OCI-LY7 (cell line): ENCODE results near the gene HDAC4. TPM values are rescaled to one million over a fixed set of nuclear protein-coding genes. Genes with fewer than 3 reads are reported as not detected.

Experiments used
- BruUV-seq: library from RNA; stranded (reverse); fragments of 400-500 nt; replicated peaks from 2 replicates; lab custom pipeline; 2021; lab: Mats Ljungman, UMichigan
- CTCF ChIA-PET: fragments of 300-600 bp; sonication (Branson Sonifier 250); formaldehyde crosslinking; loops from one replicate; lab custom pipeline; 2022; ENCODE audit warnings: antibody characterized with exemption; ENCODE audit not compliant: unreplicated experiment; lab: Charles Lee
- POLR2A ChIA-PET: fragments of 300-600 bp; sonication (Branson Sonifier 250); formaldehyde crosslinking; loops from one replicate; lab custom pipeline; 2022; ENCODE audit warnings: antibody characterized with exemption; lab: Charles Lee
- DNase-seq: peaks from one replicate; pipeline ENCODE4 v3.0.0-alpha.2; 2015; ENCODE audit warnings: low spot score
- H2AFZ ChIP-seq: fragments of 200-600 bp; sonication (generic), shearing (Covaris generic); 2 replicates; pipeline ENCODE4 v1.6.1; 2014; ENCODE audit warnings: mild to moderate bottlenecking, antibody characterized with exemption, low read length, moderate library complexity
- H3K27ac ChIP-seq: fragments of 200-600 bp; sonication (generic); 2 replicates; pipeline ENCODE4 v1.5.1; 2014; ENCODE audit warnings: mixed run types, low read depth, mild to moderate bottlenecking, moderate library complexity, low read length, inconsistent platforms; ENCODE audit not compliant: poor library complexity, severe bottlenecking
- H3K36me3 ChIP-seq: fragments of 200-600 bp; sonication (generic); 2 replicates; pipeline ENCODE4 v1.6.1; 2014; ENCODE audit warnings: mild to moderate bottlenecking, antibody characterized with exemption, low read length, moderate library complexity, mixed read lengths; ENCODE audit not compliant: insufficient read depth
- H3K4me1 ChIP-seq: fragments of 200-600 bp; sonication (generic); 2 replicates; pipeline ENCODE4 v1.5.1; 2014; ENCODE audit warnings: mild to moderate bottlenecking, low read length; ENCODE audit not compliant: insufficient read depth, poor library complexity, severe bottlenecking
- H3K4me2 ChIP-seq: fragments of 200-600 bp; sonication (generic); 2 replicates; pipeline ENCODE4 v1.6.1; 2014; ENCODE audit warnings: mild to moderate bottlenecking, low read length
- H3K4me3 ChIP-seq: fragments of 200-600 bp; sonication (generic); 2 replicates; pipeline ENCODE4 v1.5.1; 2014; ENCODE audit warnings: mild to moderate bottlenecking, low read depth, low read length; ENCODE audit not compliant: poor library complexity, severe bottlenecking
- H3K79me2 ChIP-seq: fragments of 200-600 bp; sonication (generic); 2 replicates; pipeline ENCODE4 v1.6.1; 2016; ENCODE audit warnings: low read depth, mild to moderate bottlenecking, low read length, moderate library complexity, mixed read lengths; ENCODE audit not compliant: insufficient read depth
- H3K9me2 ChIP-seq: fragments of 200-600 bp; sonication (generic); 2 replicates; pipeline ENCODE4 v1.6.1; 2016; ENCODE audit warnings: mild to moderate bottlenecking, low read length, mixed read lengths; ENCODE audit not compliant: insufficient read depth
- H3K9me3 ChIP-seq: fragments of 200-600 bp; sonication (generic); 2 replicates; pipeline ENCODE4 v1.6.1; 2014; ENCODE audit warnings: mild to moderate bottlenecking, mixed run types, low read length, mixed read lengths
- H4K20me1 ChIP-seq: fragments of 200-600 bp; sonication (generic); 2 replicates; pipeline ENCODE4 v1.6.1; 2014; ENCODE audit warnings: mild to moderate bottlenecking, antibody characterized with exemption, low read length, moderate library complexity, mixed read lengths; ENCODE audit not compliant: insufficient read depth
- EZH2phosphoT487 ChIP-seq: fragments of 200-600 bp; sonication (generic); IDR thresholded peaks from 2 replicates; pipeline ENCODE4 v1.6.1; 2018; ENCODE audit warnings: low read depth, borderline replicate concordance, mild to moderate bottlenecking, mixed run types, antibody characterized with exemption, low read length, moderate library complexity, mixed read lengths
- intact Hi-C: fragments of 100-400 bp; cut with micrococcal nuclease; formaldehyde crosslinking; loops from one replicate; pipeline ENCODE4 v1.10.0; 2022; ENCODE audit not compliant: unreplicated experiment
- total RNA-seq, 2 experiments: library from RNA; depleted of rRNA in 1 of 2; stranded (reverse); fragments of >200 nt in 1 of 2; shearing (Covaris generic) in 1 of 2; gene quantifications; 2 replicates each; pipeline ENCODE4 v1.2.3, GENCODE V29; 2014 to 2022
- TF ChIP-seq, protein P1 (sequence below): fragments of 200-600 bp; sonication (generic); conservative IDR thresholded peaks from 2 replicates; pipeline ENCODE4 v1.5.1; 2014; ENCODE audit warnings: mild to moderate bottlenecking, antibody characterized with exemption, low read length, moderate library complexity, mixed read lengths

HDAC4 gene
- total RNA-seq, 2 experiments from 2014 or later, result 10.2 to 20.6 TPM

DNA sequence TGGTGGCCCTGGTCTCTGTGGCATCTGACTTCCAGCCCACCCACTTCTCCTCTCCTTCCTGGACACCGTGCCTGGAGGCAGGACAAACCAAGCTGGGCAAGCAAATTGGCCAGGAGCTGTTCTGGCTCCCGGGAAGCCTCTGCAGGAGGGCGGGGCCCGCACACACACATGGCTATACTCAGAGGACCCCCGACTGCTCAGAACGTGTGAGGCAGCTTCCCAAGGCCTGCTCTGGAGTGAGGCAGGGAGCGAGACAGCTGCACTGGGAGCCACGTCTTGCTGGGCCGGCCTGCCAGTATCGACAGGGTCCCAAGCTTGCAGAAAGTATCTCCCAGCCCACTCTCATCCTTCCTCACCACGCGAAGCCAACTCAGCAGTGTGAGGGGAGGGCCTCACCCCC, 295.6 kb downstream of the HDAC4 start:
- Histone ChIP-seq H4K20me1 (no peaks in the 10 kb centered on the region), H3K4me2 (no peak overlapping the region), H3K27ac (no peak overlapping the region), H3K4me1 (no peaks in the 10 kb centered on the region), H3K36me3 (no peaks in the 10 kb centered on the region), H3K9me2 (no peaks in the 10 kb centered on the region), H2AFZ (no peak overlapping the region), H3K79me2 (no peaks in the 10 kb centered on the region), H3K4me3 (no peak overlapping the region), H3K9me3 (no peaks in the 10 kb centered on the region)
- intact Hi-C loops, result loop anchor here (2.0 kb wide), 1 partner anchor 70 kb away; no protein-coding TSS in a partner anchor
- no peak for TF ChIP-seq EZH2phosphoT487
- TF ChIP-seq, protein P1, sequence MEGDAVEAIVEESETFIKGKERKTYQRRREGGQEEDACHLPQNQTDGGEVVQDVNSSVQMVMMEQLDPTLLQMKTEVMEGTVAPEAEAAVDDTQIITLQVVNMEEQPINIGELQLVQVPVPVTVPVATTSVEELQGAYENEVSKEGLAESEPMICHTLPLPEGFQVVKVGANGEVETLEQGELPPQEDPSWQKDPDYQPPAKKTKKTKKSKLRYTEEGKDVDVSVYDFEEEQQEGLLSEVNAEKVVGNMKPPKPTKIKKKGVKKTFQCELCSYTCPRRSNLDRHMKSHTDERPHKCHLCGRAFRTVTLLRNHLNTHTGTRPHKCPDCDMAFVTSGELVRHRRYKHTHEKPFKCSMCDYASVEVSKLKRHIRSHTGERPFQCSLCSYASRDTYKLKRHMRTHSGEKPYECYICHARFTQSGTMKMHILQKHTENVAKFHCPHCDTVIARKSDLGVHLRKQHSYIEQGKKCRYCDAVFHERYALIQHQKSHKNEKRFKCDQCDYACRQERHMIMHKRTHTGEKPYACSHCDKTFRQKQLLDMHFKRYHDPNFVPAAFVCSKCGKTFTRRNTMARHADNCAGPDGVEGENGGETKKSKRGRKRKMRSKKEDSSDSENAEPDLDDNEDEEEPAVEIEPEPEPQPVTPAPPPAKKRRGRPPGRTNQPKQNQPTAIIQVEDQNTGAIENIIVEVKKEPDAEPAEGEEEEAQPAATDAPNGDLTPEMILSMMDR, result no peak
- DNase-seq, result no peak
- CTCF ChIA-PET, result no interaction called here
- POLR2A ChIA-PET, result no interaction called here
- BruUV-seq, result no TSS peak

DNA sequence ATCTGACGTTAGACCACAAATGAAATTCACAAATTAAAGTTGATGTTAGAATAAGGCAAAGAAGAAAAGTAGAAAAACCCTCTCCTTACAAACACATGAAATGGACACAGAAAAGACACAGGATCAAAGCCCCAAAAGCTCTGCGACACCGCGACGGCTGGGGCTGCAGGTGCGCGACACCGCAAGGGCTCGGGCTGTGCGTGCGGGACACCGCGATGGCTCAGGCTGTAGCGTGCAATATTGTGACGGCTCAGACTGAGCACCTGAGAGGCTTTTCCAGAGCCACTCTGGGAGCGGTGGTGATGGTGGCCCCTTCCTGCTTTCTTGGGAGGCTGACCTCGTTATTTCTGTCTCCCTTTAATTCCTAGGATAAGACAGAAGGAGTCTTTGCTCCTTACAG, 296.0 kb downstream of the HDAC4 start:
- H3K27ac ChIP-seq, result no peak overlapping the region
- intact Hi-C loops, result loop anchor here (2.0 kb wide), 1 partner anchor 70 kb away; no protein-coding TSS in a partner anchor
- H4K20me1 ChIP-seq, result no peaks in the 10 kb centered on the region
- no peaks in the 10 kb centered on the region for H3K79me2 ChIP-seq
- no peak overlapping the region for H2AFZ ChIP-seq
- BruUV-seq, result no TSS peak
- H3K4me1 ChIP-seq, result no peaks in the 10 kb centered on the region
- DNase-seq, result no peak
- ChIA-PET POLR2A (no interaction called here), CTCF (no interaction called here)
- TF ChIP-seq, protein P1, result no peak
- no peak for TF ChIP-seq EZH2phosphoT487
- H3K9me2 ChIP-seq, result no peaks in the 10 kb centered on the region
- no peaks in the 10 kb centered on the region for H3K9me3 ChIP-seq
- H3K4me3 ChIP-seq, result no peak overlapping the region
- no peak overlapping the region for H3K4me2 ChIP-seq
- H3K36me3 ChIP-seq, result no peaks in the 10 kb centered on the region

DNA sequence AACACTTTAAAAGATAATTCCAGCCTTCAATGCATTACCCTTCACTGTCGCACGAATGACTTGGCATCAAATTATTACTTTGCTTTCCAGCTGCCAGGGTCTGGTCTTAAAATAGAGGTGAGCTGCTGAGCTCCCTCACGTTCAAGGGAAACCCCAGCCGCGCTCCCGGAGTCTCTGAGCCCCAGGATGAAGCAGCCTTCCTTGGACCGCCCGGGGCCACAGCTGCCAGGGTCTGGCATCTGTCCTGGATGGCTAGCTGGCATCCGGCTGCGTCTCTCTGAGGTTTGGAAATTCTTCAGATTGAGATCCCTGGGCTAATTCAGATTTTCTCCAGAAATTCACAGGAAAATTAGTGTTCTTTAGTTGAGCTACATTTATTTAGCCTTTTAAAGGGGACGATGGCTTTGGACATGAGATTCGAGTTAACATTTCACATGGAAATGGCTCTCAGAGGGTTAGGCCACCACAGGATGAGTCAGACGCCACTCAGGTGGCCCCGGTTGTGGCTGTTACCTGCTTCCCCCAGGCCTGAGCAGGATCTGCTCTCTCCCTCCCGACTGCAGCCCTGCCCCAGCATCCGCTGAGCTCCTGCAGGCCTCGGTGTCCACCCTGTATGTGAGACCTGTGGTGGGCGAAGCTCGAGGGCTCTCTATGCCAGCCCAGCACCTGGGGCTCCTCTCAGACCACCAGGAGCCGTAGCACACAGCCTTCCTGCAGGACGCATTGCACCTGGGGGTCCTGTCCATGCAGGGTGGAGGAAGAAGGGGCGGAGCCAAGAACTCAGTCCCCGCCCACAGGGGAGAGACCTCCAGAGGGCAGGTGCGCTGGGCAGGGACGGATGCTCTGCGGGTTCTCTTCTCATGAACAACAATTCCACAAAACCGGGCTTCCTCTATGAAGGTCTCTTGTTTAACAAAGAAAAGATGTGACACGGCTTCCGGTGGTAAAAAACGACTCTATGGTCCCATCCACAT, 297.4 kb downstream of the HDAC4 start:
- Histone ChIP-seq H3K27ac (no peak overlapping the region), H3K9me2 (no peaks in the 10 kb centered on the region), H4K20me1 (no peaks in the 10 kb centered on the region), H3K36me3 (no peaks in the 10 kb centered on the region), H3K4me1 (no peaks in the 10 kb centered on the region), H3K4me2 (no peak overlapping the region), H2AFZ (no peak overlapping the region), H3K79me2 (no peaks in the 10 kb centered on the region), H3K4me3 (no peak overlapping the region), H3K9me3 (no peaks in the 10 kb centered on the region)
- intact Hi-C loops, result loop anchor here (2.0 kb wide), 1 partner anchor 69 kb away; no protein-coding TSS in a partner anchor
- no peak for TF ChIP-seq EZH2phosphoT487
- TF ChIP-seq, protein P1, result no peak
- POLR2A ChIA-PET, result no interaction called here
- CTCF ChIA-PET, result no interaction called here
- DNase-seq, result no peak
- BruUV-seq, result no TSS peak
